IMR-90 (cell line): ENCODE data around the gene UBE2G1. TPM values are rescaled to one million over a fixed set of nuclear protein-coding genes. Genes with fewer than 3 reads are reported as not detected.

Experiments used
- ATAC-seq: fragments of 200-7000 bp; cut with Tn5 transposase; 2 replicates; pipeline ENCODE4 v1.9.1; 2020; ENCODE audit warnings: low read depth, mild to moderate bottlenecking, moderate library complexity
- BruUV-seq: library from RNA; stranded (reverse); fragments of 400-500 nt; replicated peaks from 2 replicates; lab custom pipeline; 2021; lab: Mats Ljungman, UMichigan
- CTCF ChIA-PET: fragments of 300-600 bp; formaldehyde crosslinking; extraction: SDS; loops from one replicate; lab custom pipeline; 2021; ENCODE audit warnings: antibody characterized with exemption; lab: Yijun Ruan, JAX
- POLR2A ChIA-PET: fragments of 300-600 bp; sonication (Branson Sonifier 250); formaldehyde crosslinking; loops from one replicate; lab custom pipeline; 2022; ENCODE audit warnings: antibody characterized with exemption; ENCODE audit not compliant: unreplicated experiment; lab: Charles Lee
- DNase-seq: peaks from one replicate; pipeline ENCODE4 v3.0.0; 2013
- H2AFZ ChIP-seq: replicated peaks from 2 replicates; pipeline ENCODE3; 2013; ENCODE audit warnings: low read length, mild to moderate bottlenecking; ENCODE audit not compliant: poor library complexity
- H2AK5ac ChIP-seq: 2 replicates; pipeline ENCODE4 v1.6.1; 2013; ENCODE audit warnings: low read depth, low read length, inconsistent platforms
- H2AK9ac ChIP-seq: replicated peaks from 2 replicates; pipeline ENCODE3; 2013; ENCODE audit warnings: mild to moderate bottlenecking, low read depth, low read length, moderate library complexity; ENCODE audit not compliant: poor library complexity
- H2BK120ac ChIP-seq: 2 replicates; pipeline ENCODE4 v1.6.1; 2013; ENCODE audit warnings: low read depth, low read length, inconsistent platforms
- H2BK15ac ChIP-seq: 3 replicates; pipeline ENCODE4 v1.6.1; 2013; ENCODE audit warnings: low read depth, low read length, inconsistent platforms
- H2BK20ac ChIP-seq: 2 replicates; pipeline ENCODE4 v1.6.1; 2013; ENCODE audit warnings: low read depth, mild to moderate bottlenecking, inconsistent platforms, low read length, moderate library complexity
- H2BK5ac ChIP-seq: 2 replicates; pipeline ENCODE4 v1.6.1; 2013; ENCODE audit warnings: mild to moderate bottlenecking, low read depth, low read length, inconsistent platforms; ENCODE audit not compliant: poor library complexity, severe bottlenecking
- H3K14ac ChIP-seq: replicated peaks from 2 replicates; pipeline ENCODE4 v1.6.1; 2013; ENCODE audit warnings: low read depth, low read length, inconsistent platforms
- H3K18ac ChIP-seq: 2 replicates; pipeline ENCODE4 v1.6.1; 2013; ENCODE audit warnings: low read depth, low read length, control low read depth
- H3K23ac ChIP-seq: 2 replicates; pipeline ENCODE4 v1.6.1; 2013; ENCODE audit warnings: low read depth, low read length, inconsistent platforms
- H3K27ac ChIP-seq: 2 replicates; pipeline ENCODE4 v1.5.1; 2013; ENCODE audit warnings: mild to moderate bottlenecking, control low read depth, low read length; ENCODE audit not compliant: insufficient read depth
- H3K27me3 ChIP-seq: 2 replicates; pipeline ENCODE4 v1.6.1; 2013; ENCODE audit warnings: low read length; ENCODE audit not compliant: control insufficient read depth, insufficient read depth
- H3K36me3 ChIP-seq: 2 replicates; pipeline ENCODE4 v1.6.1; 2013; ENCODE audit warnings: low read length, mixed read lengths; ENCODE audit not compliant: control insufficient read depth, insufficient read depth
- H3K4ac ChIP-seq: 2 replicates; pipeline ENCODE4 v1.6.1; 2013; ENCODE audit warnings: low read depth, low read length, inconsistent platforms
- H3K4me1 ChIP-seq: 2 replicates; pipeline ENCODE4 v1.6.1; 2013; ENCODE audit warnings: low read length, mixed read lengths; ENCODE audit not compliant: control insufficient read depth, insufficient read depth
- H3K4me2 ChIP-seq: 2 replicates; pipeline ENCODE4 v1.6.1; 2013; ENCODE audit warnings: low read depth, mild to moderate bottlenecking, control low read depth, low read length, moderate library complexity
- H3K4me3 ChIP-seq: 2 replicates; pipeline ENCODE4 v1.5.1; 2013; ENCODE audit warnings: low read depth, mild to moderate bottlenecking, control low read depth, low read length, moderate library complexity; ENCODE audit not compliant: insufficient read depth
- H3K56ac ChIP-seq: 2 replicates; pipeline ENCODE4 v1.6.1; 2013; ENCODE audit warnings: low read length, inconsistent platforms; ENCODE audit not compliant: insufficient read depth; ENCODE audit errors: extremely low read depth
- H3K79me1 ChIP-seq, 2 experiments: 2 replicates each; pipeline ENCODE4 v1.6.1; 2013; ENCODE audit warnings: low read length in 2 of 2, inconsistent platforms in 1 of 2, low read depth in 1 of 2
- H3K9ac ChIP-seq: 2 replicates; pipeline ENCODE4 v1.6.1; 2013; ENCODE audit warnings: low read depth, low read length, control low read depth
- H3K9me1 ChIP-seq: 2 replicates; pipeline ENCODE4 v1.6.1; 2013; ENCODE audit warnings: low read length, inconsistent platforms; ENCODE audit not compliant: insufficient read depth
- H3K9me3 ChIP-seq: 2 replicates; pipeline ENCODE4 v1.6.1; 2013; ENCODE audit warnings: low read length; ENCODE audit not compliant: control insufficient read depth, insufficient read depth
- H4K20me1 ChIP-seq: 2 replicates; pipeline ENCODE4 v1.6.1; 2013; ENCODE audit warnings: low read length, inconsistent platforms; ENCODE audit not compliant: insufficient read depth
- H4K5ac ChIP-seq: 2 replicates; pipeline ENCODE4 v1.6.1; 2013; ENCODE audit warnings: mild to moderate bottlenecking, low read depth, low read length, control low read depth
- H4K8ac ChIP-seq, 2 experiments: 2 replicates each; pipeline ENCODE4 v1.6.1; 2013; ENCODE audit warnings: low read depth in 2 of 2, low read length in 2 of 2, control low read depth in 1 of 2, inconsistent platforms in 1 of 2
- H4K91ac ChIP-seq: 2 replicates; pipeline ENCODE4 v1.6.1; 2013; ENCODE audit warnings: low read depth, low read length, inconsistent platforms; ENCODE audit not compliant: insufficient read depth
- BHLHE40 ChIP-seq: fragments of 150-350 bp; IDR thresholded peaks from 2 replicates; pipeline ENCODE4 v1.6.1; 2016; ENCODE audit warnings: mild to moderate bottlenecking, low read depth, low read length
- CEBPB ChIP-seq: IDR thresholded peaks from 2 replicates; pipeline ENCODE4 v1.6.1; 2012; ENCODE audit warnings: low read depth, low read length, improper control_type of control experiment
- CHD1 ChIP-seq: IDR thresholded peaks from 2 replicates; pipeline ENCODE4 v1.6.1; 2012; ENCODE audit warnings: low read depth, low read length, improper control_type of control experiment
- MAZ ChIP-seq: IDR thresholded peaks from 2 replicates; pipeline ENCODE4 v1.6.1; 2012; ENCODE audit warnings: low read depth, mild to moderate bottlenecking, low read length, improper control_type of control experiment, moderate library complexity, borderline replicate concordance
- NFE2L2 ChIP-seq: fragments of 150-350 bp; IDR thresholded peaks from 2 replicates; pipeline ENCODE4 v1.6.1; 2016; ENCODE audit warnings: low read depth, mild to moderate bottlenecking, low read length
- RAD21 ChIP-seq: IDR thresholded peaks from 2 replicates; pipeline ENCODE4 v1.6.1; 2012; ENCODE audit warnings: low read length, improper control_type of control experiment
- RCOR1 ChIP-seq: IDR thresholded peaks from 2 replicates; pipeline ENCODE4 v1.6.1; 2012; ENCODE audit warnings: mild to moderate bottlenecking, low read length, improper control_type of control experiment; ENCODE audit not compliant: insufficient replicate concordance
- SMC3 ChIP-seq: fragments of 150-350 bp; IDR thresholded peaks from 2 replicates; pipeline ENCODE4 v1.6.1; 2016; ENCODE audit warnings: low read depth, mild to moderate bottlenecking, antibody characterized with exemption, low read length, moderate library complexity
- USF2 ChIP-seq: fragments of 150-350 bp; IDR thresholded peaks from 2 replicates; pipeline ENCODE4 v1.6.1; 2017; ENCODE audit warnings: mild to moderate bottlenecking, antibody characterized with exemption, low read length, low read depth
- dilution Hi-C: fragments of 300-500 bp; cut with HindIII; formaldehyde crosslinking; loops from one replicate; pipeline ENCODE4 v1.14.3; 2018; ENCODE audit warnings: low sequenced_read_pairs; ENCODE audit not compliant: unreplicated experiment
- in situ Hi-C: fragments of 300-500 bp; cut with MboI; formaldehyde crosslinking; loops from 3 replicates; pipeline ENCODE4 v1.14.3; 2019; ENCODE audit warnings: low sequenced_read_pairs, inconsistent platforms, mixed read lengths
- intact Hi-C: fragments of 100-400 bp; cut with micrococcal nuclease; formaldehyde crosslinking; loops from 2 replicates; pipeline ENCODE4 v1.10.0; 2022
- polyA plus RNA-seq, 3 experiments: library from polyadenylated mRNA; depleted of rRNA; stranded (reverse); fragments of >200 nt; gene quantifications; 2 replicates each; pipeline ENCODE4 v1.2.3, GENCODE V29; 2012; ENCODE audit warnings: low replicate concordance in 1 of 3
- total RNA-seq: library from RNA; depleted of rRNA; stranded (reverse); fragments of >200 nt; gene quantifications from 2 replicates; pipeline ENCODE4 v1.2.3, GENCODE V29; 2012
- TF ChIP-seq, protein P1 (sequence below): conservative IDR thresholded peaks from 2 replicates; pipeline ENCODE4 v1.5.1; 2012; ENCODE audit warnings: mild to moderate bottlenecking, low read depth, low read length, improper control_type of control experiment
- TF ChIP-seq, protein P2 (sequence below): fragments of 150-350 bp; IDR thresholded peaks from 2 replicates; pipeline ENCODE4 v1.6.1; 2016; ENCODE audit warnings: low read depth, mild to moderate bottlenecking, low read length, moderate library complexity, borderline replicate concordance

UBE2G1 gene
- total and polyA plus RNA-seq, 2 of the 4 experiments (the other 2 are of a cell fraction): 26.3 to 26.6 TPM

DNA sequence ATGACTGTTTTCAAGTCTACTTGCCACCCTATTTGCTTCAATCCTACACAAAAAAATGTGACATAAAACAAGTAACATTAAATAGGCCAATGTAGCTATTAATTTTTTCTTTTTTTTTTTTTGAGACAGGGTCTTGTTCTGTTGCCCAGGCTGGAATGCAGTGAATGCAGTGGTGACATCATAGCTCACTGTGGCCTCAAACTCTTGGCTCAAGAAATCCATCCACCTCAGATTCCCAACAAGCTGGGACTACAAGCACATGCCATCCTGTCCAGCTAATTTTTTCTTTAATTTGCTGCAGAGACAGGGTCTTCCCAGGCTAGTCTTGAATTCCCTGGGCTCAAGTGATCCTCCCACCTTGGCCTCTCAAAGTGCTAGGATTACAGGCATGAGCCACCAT, 132.1 kb downstream of the UBE2G1 start:
- peak; percentile 31 for DNase-seq
- Histone ChIP-seq H3K18ac (no peak overlapping the region), H3K23ac (no peak overlapping the region), H3K4me1 (peaks cover 18% of the 10 kb centered on the region), H3K4me3 (no peak overlapping the region), H4K8ac (no peak overlapping the region), H2BK15ac (no peak overlapping the region), H3K4ac (no peak overlapping the region), H3K9me1 (peaks cover 19% of the 10 kb centered on the region), H3K9ac (no peak overlapping the region), H3K4me2 (no peak overlapping the region), H2BK20ac (no peak overlapping the region), H2AK5ac (no peak overlapping the region), H3K9me3 (no peaks in the 10 kb centered on the region), H4K20me1 (peaks cover 31% of the 10 kb centered on the region), H3K27ac (no peak overlapping the region), H3K14ac (no peak overlapping the region), H3K27me3 (no peaks in the 10 kb centered on the region), H4K5ac (no peak overlapping the region), H4K91ac (no peak overlapping the region), H2BK120ac (no peak overlapping the region), H2BK5ac (no peak overlapping the region), H2AK9ac (no peak overlapping the region), H3K79me1 (peaks cover 12 to 48% of the 10 kb centered on the region in 2 experiments), H3K56ac (no peak overlapping the region), H3K36me3 (peaks cover 13% of the 10 kb centered on the region), H2AFZ (no peak overlapping the region)
- ATAC-seq: no peak
- in situ Hi-C loops: no loop called here
- BruUV-seq: no TSS peak
- dilution Hi-C loops: no loop called here
- ChIA-PET CTCF (no interaction called here), POLR2A (no interaction called here)
- intact Hi-C loops: loop anchor here (5.0 kb wide), 1 partner anchor 133 kb away; the partner anchor contains the start of gene UBE2G1
- TF ChIP-seq, protein P1, sequence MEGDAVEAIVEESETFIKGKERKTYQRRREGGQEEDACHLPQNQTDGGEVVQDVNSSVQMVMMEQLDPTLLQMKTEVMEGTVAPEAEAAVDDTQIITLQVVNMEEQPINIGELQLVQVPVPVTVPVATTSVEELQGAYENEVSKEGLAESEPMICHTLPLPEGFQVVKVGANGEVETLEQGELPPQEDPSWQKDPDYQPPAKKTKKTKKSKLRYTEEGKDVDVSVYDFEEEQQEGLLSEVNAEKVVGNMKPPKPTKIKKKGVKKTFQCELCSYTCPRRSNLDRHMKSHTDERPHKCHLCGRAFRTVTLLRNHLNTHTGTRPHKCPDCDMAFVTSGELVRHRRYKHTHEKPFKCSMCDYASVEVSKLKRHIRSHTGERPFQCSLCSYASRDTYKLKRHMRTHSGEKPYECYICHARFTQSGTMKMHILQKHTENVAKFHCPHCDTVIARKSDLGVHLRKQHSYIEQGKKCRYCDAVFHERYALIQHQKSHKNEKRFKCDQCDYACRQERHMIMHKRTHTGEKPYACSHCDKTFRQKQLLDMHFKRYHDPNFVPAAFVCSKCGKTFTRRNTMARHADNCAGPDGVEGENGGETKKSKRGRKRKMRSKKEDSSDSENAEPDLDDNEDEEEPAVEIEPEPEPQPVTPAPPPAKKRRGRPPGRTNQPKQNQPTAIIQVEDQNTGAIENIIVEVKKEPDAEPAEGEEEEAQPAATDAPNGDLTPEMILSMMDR: no peak
- no peak for TF ChIP-seq CEBPB
- TF ChIP-seq RCOR1: no peak
- TF ChIP-seq SMC3: no peak
- TF ChIP-seq NFE2L2: no peak
- TF ChIP-seq MAZ: no peak
- TF ChIP-seq, protein P2, sequence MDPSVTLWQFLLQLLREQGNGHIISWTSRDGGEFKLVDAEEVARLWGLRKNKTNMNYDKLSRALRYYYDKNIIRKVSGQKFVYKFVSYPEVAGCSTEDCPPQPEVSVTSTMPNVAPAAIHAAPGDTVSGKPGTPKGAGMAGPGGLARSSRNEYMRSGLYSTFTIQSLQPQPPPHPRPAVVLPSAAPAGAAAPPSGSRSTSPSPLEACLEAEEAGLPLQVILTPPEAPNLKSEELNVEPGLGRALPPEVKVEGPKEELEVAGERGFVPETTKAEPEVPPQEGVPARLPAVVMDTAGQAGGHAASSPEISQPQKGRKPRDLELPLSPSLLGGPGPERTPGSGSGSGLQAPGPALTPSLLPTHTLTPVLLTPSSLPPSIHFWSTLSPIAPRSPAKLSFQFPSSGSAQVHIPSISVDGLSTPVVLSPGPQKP: no peak
- no peak for TF ChIP-seq CHD1
- no peak for TF ChIP-seq USF2
- no peak for TF ChIP-seq BHLHE40
- no peak for TF ChIP-seq RAD21
